Adipose tissue (tissue), 3 donors: ENCODE results near the gene TAF3. TPM values are rescaled to one million over a fixed set of nuclear protein-coding genes. Genes with fewer than 3 reads are reported as not detected.
"Not testable (repeated sequence)": the region's sequence is repeated elsewhere in the genome, so short reads cannot be mapped to it uniquely, and the experiment has no call there.

ENCODE experiments used
- H3K27ac ChIP-seq: one replicate; pipeline ENCODE4 v1.5.1; 2013; ENCODE audit warnings: low read depth, low read length
- WGBS, 3 donors: extraction: QIAGEN DNeasy Blood & Tissue Kit; methylation state at CpG; one replicate each; pipeline ENCODE4 v1.1.7; 2013; 5-methylcytosine and 5-hydroxymethylcytosine counted together
- polyA plus RNA-seq, 3 donors: library from polyadenylated mRNA; stranded (reverse); fragments of 200-250 nt; gene quantifications; one replicate each; pipeline ENCODE4 v1.2.3, GENCODE V29; 2013
- donor health status: healthy with polysubstance abuse.
- donor health status: Bipolar disorder and iron deficiency.
- donor health status: healthy.

The TAF3 gene
- polyA plus RNA-seq, 3 donors: 2.2 to 5.8 (median 3.8) TPM

- 76 to 83% (median 79%) methylated on average over 4 of the region's 4 CpGs for WGBS, 3 donors
- H3K27ac ChIP-seq: no peak overlapping the region
Observed at GRCh38 chr10:7986851-7987250, 168.5 kb downstream of the TAF3 start.

- H3K27ac ChIP-seq: no peak overlapping the region
- 98 to 100% (median 98%) methylated on average over 2 of the region's 2 CpGs for WGBS, 3 donors
Observed at GRCh38 chr10:7988989-7989388, 170.7 kb downstream of the TAF3 start.

- H3K27ac ChIP-seq: no peak overlapping the region
- 92 to 100% (median 92%) methylated on average over 1 of the region's 1 CpG for WGBS, 3 donors
Observed at GRCh38 chr10:7998831-7999230, 180.5 kb downstream of the TAF3 start.

- 48 to 97% (median 74%) methylated on average over 2 of the region's 2 CpGs for WGBS, 3 donors
- H3K27ac ChIP-seq: no peak overlapping the region
Observed at GRCh38 chr10:8004469-8005000, 186.2 kb downstream of the TAF3 start.

GRCh38 chr10:8006274-8006999 is 188.1 kb downstream of the TAF3 start:
- WGBS, 3 donors: 84 to 95% (median 93%) methylated on average over 10 of the region's 10 CpGs
- no peak overlapping the region for H3K27ac ChIP-seq

- WGBS, 3 donors: 97 to 98% (median 97%) methylated on average over 38 of the region's 38 CpGs
Observed at GRCh38 chr10:8009031-8009430, 190.7 kb downstream of the TAF3 start.

GRCh38 chr10:8013006-8013405 is 194.7 kb downstream of the TAF3 start:
- WGBS, 3 donors: 46 to 100% (median 88%) methylated on average over 1 of the region's 1 CpG
- H3K27ac ChIP-seq: no peak overlapping the region

More at GRCh38 chr10:8009031-8009430, 190.7 kb downstream of the TAF3 start:
- no peak overlapping the region for H3K27ac ChIP-seq

- WGBS, 3 donors: 96 to 98% (median 97%) methylated on average over 10 of the region's 10 CpGs
- no peak overlapping the region for H3K27ac ChIP-seq
Observed at GRCh38 chr10:8013619-8014018, 195.3 kb downstream of the TAF3 start.

GRCh38 chr10:8014649-8015048 is 196.3 kb downstream of the TAF3 start:
- WGBS, 3 donors: 93 to 96% (median 94%) methylated on average over 16 of the region's 16 CpGs
- H3K27ac ChIP-seq: no peak overlapping the region

GRCh38 chr10:8017277-8017676 is 199.0 kb downstream of the TAF3 start:
- no peak overlapping the region for H3K27ac ChIP-seq
- WGBS, 3 donors: 59 to 76% (median 61%) methylated on average over 6 of the region's 6 CpGs

GRCh38 chr10:8023321-8023720 is 205.0 kb downstream of the TAF3 start:
- H3K27ac ChIP-seq: no peak overlapping the region
- 70 to 91% (median 87%) methylated on average over 4 of the region's 4 CpGs for WGBS, 3 donors

- WGBS, 3 donors: 88 to 91% (median 90%) methylated on average over 2 of the region's 2 CpGs
- no peak overlapping the region for H3K27ac ChIP-seq
Observed at GRCh38 chr10:8023851-8024250, 205.5 kb downstream of the TAF3 start.

GRCh38 chr10:8026349-8027259 is 208.3 kb downstream of the TAF3 start:
- WGBS, 3 donors: 26 to 52% (median 39%) methylated on average over 17 of the region's 17 CpGs
- H3K27ac ChIP-seq: no peak overlapping the region

- H3K27ac ChIP-seq: not testable (repeated sequence)
- WGBS, 3 donors: 83 to 90% (median 89%) methylated on average over 5 of the region's 5 CpGs
Observed at GRCh38 chr10:8031211-8031610, 212.9 kb downstream of the TAF3 start.

- no peak overlapping the region for H3K27ac ChIP-seq
- 84 to 88% (median 88%) methylated on average over 7 of the region's 7 CpGs for WGBS, 3 donors
Observed at GRCh38 chr10:8032558-8032957, 214.3 kb downstream of the TAF3 start.

- 5 to 7% (median 7%) methylated on average over 39 to 45 of the region's 45 CpGs for WGBS, 3 donors
- H3K27ac ChIP-seq: no peak overlapping the region
Observed at GRCh38 chr10:8033812-8034465, 215.6 kb downstream of the TAF3 start.

GRCh38 chr10:8034466-8035005 is 216.2 kb downstream of the TAF3 start:
- 2 to 3% (median 2%) methylated on average over 30 to 37 of the region's 37 CpGs for WGBS, 3 donors
- no peak overlapping the region for H3K27ac ChIP-seq

- no peak overlapping the region for H3K27ac ChIP-seq
- WGBS, 3 donors: 8 to 9% (median 8%) methylated on average over 26 to 32 of the region's 32 CpGs
Observed at GRCh38 chr10:8035006-8035640, 216.8 kb downstream of the TAF3 start.
